ENCODE measurements around the gene EIF4E2. TPM values are rescaled to one million over a fixed set of nuclear protein-coding genes. Genes with fewer than 3 reads are reported as not detected.

Gene EIF4E2
- total and polyA plus RNA-seq, 10 donors: 29.3 to 61.1 (median 45.5) TPM

DNA sequence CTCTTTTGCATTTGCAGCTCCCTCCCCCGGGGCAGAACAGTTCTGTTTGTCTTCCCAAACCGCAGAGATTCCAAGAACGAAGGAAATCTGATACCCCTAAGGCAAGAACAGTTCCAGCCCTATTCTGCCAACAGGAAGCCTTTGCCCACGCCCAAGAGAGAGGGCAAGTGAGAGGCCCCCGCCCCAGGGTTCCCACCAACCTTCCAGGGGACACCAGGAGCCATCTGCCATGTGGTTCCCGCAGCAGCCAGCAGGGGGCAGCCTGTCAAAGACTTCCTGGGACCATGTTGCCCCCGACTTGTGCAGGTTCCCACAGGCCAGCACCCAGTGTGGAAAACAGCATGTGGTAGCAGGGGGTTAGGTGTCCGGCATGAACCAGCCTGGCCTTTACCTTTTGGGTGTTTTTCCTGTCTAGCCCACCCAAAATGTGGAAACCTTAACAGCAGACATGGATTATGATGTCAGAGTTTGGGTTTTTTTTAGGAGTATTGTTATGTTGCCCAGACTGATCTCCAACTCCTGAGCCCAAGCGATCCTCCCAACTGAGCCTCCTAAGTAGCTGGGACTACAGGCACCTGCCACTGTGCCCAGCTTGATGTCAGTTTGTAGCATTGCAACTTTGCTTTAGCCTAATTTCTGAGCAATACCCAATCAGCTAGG, 61.2 kb downstream of the EIF4E2 start:
- no peaks in the 10 kb centered on the region for H3K9me3 ChIP-seq
- TF ChIP-seq POLR2AphosphoS5 (IDR thresholded peaks at IDR 0.05) (peak in 1 of 3 donors; percentile 35), CTCF (IDR thresholded peaks at IDR 0.05 in 8 of 11, conservative IDR thresholded peaks at IDR 0.05 in 3 of 11) (peak; percentile 42 to 88 (median 81)), POLR2A (IDR thresholded peaks at IDR 0.05) (no peak)
- H3K4me1 ChIP-seq: peaks cover 0 to 5% (median 0%) of the 10 kb centered on the region in 6 donors
- DNase-seq: peak; percentile 88
- no peaks in the 10 kb centered on the region for H3K36me3 ChIP-seq
- H3K27me3 ChIP-seq (replicated peaks in 1 of 7): no peaks in the 10 kb centered on the region
- WGBS, 5 donors: 43 to 55% (median 47%) methylated on average over 6 to 9 of the region's 9 CpGs
- no peak overlapping the region for H3K4me3 ChIP-seq
- intact Hi-C loops (cut with DNase I; ENCODE audit: low total_unique reads): loop anchor here (5.0 kb wide), 1 partner anchor 51 kb away; no protein-coding TSS in a partner anchor
- no peak overlapping the region for H3K27ac ChIP-seq

GRCh38 chr2:232613538-232614134, 63.1 kb downstream of the EIF4E2 start:
- TF ChIP-seq CTCF (IDR thresholded peaks at IDR 0.05 in 8 of 11, conservative IDR thresholded peaks at IDR 0.05 in 3 of 11) (no peak), POLR2AphosphoS5 (IDR thresholded peaks at IDR 0.05) (no peak), POLR2A (IDR thresholded peaks at IDR 0.05) (no peak)
- DNase-seq: no peak
- intact Hi-C loops (cut with DNase I; ENCODE audit: low total_unique reads): loop anchor here (5.0 kb wide), 1 partner anchor 49 kb away; no protein-coding TSS in a partner anchor
- WGBS, 5 donors: 58 to 88% (median 77%) methylated on average over 3 of the region's 3 CpGs
- Histone ChIP-seq H3K4me3 (no peak overlapping the region), H3K9me3 (no peaks in the 10 kb centered on the region), H3K27ac (no peak overlapping the region), H3K4me1 (peaks cover 0 to 5% (median 0%) of the 10 kb centered on the region in 6 donors), H3K36me3 (no peaks in the 10 kb centered on the region), H3K27me3 (replicated peaks in 1 of 7) (no peaks in the 10 kb centered on the region)

- no peak overlapping the region for H3K4me3 ChIP-seq
- no peak overlapping the region for H3K27ac ChIP-seq
- no peaks in the 10 kb centered on the region for H3K9me3 ChIP-seq
- no peaks in the 10 kb centered on the region for H3K36me3 ChIP-seq
- H3K27me3 ChIP-seq (replicated peaks in 1 of 7): no peaks in the 10 kb centered on the region
- intact Hi-C loops (cut with DNase I; ENCODE audit: low total_unique reads): no loop called here
- peaks cover 0 to 5% (median 0%) of the 10 kb centered on the region in 6 donors for H3K4me1 ChIP-seq
- TF ChIP-seq POLR2AphosphoS5 (IDR thresholded peaks at IDR 0.05): no peak
- TF ChIP-seq POLR2A (IDR thresholded peaks at IDR 0.05): no peak
- TF ChIP-seq CTCF (IDR thresholded peaks at IDR 0.05 in 8 of 11, conservative IDR thresholded peaks at IDR 0.05 in 3 of 11): no peak
- WGBS, 5 donors: 77 to 88% (median 80%) methylated on average over 7 to 8 of the region's 8 CpGs
- DNase-seq: no peak
Measured at GRCh38 chr2:232615339-232615738, 64.8 kb downstream of the EIF4E2 start.

Other genes with a start within 250 kb of the EIF4E2 start
- not detected for gene ALPP, start 171.9 kb upstream of the EIF4E2 start, total RNA-seq
- gene ALPP, start 171.9 kb upstream of the EIF4E2 start, polyA plus RNA-seq: not detected
- gene ALPG, start 143.8 kb upstream of the EIF4E2 start, total RNA-seq: not detected
- gene ALPG, start 143.8 kb upstream of the EIF4E2 start, polyA plus RNA-seq: not detected
- gene ALPI, start 94.5 kb upstream of the EIF4E2 start, total RNA-seq: not detected
- gene ALPI, start 94.5 kb upstream of the EIF4E2 start, polyA plus RNA-seq: not detected
- gene ECEL1, start 62.9 kb upstream of the EIF4E2 start, total RNA-seq: 10 to 100 TPM in 2 of 7 donors, under 1 TPM in 3, not detected in 2; 0.17 to 23.1 (median 0.34) TPM
- 1 to 10 TPM in 1 of 3 donors, under 1 TPM in 2; 0.10 to 1.6 (median 0.30) TPM for gene ECEL1, start 62.9 kb upstream of the EIF4E2 start, polyA plus RNA-seq
- under 1 TPM in 1 of 7 donors, not detected in 6; 0.13 TPM for gene PRSS56, start 30.3 kb upstream of the EIF4E2 start, total RNA-seq
- gene PRSS56, start 30.3 kb upstream of the EIF4E2 start, polyA plus RNA-seq: under 1 TPM in 1 of 3 donors, not detected in 2; 0.04 TPM
- under 1 TPM in 1 of 7 donors, not detected in 6; 0.32 TPM for gene CHRND, start 24.5 kb upstream of the EIF4E2 start, total RNA-seq
- gene CHRND, start 24.5 kb upstream of the EIF4E2 start, polyA plus RNA-seq: not detected
- not detected for gene CHRNG, start 11.0 kb upstream of the EIF4E2 start, total RNA-seq
- gene CHRNG, start 11.0 kb upstream of the EIF4E2 start, polyA plus RNA-seq: under 1 TPM in 1 of 3 donors, not detected in 2; 0.06 TPM
- 10 to 100 TPM in 3 of 7 donors, 1 to 10 TPM in 4; 5.1 to 13.5 (median 9.9) TPM for gene TIGD1, start 132 bp upstream of the EIF4E2 start, total RNA-seq
- 1 to 10 TPM; 4.4 to 8.3 (median 6.0) TPM for gene TIGD1, start 132 bp upstream of the EIF4E2 start, polyA plus RNA-seq
- gene EFHD1, start 82.9 kb downstream of the EIF4E2 start, total RNA-seq: 10 to 100 TPM; 19.8 to 96.2 (median 46.6) TPM
- 10 to 100 TPM; 13.6 to 50.5 (median 19.2) TPM for gene EFHD1, start 82.9 kb downstream of the EIF4E2 start, polyA plus RNA-seq
- 100 to 1,000 TPM in 3 of 7 donors, 10 to 100 TPM in 4; 73.0 to 116 (median 100.0) TPM for gene GIGYF2, start 146.6 kb downstream of the EIF4E2 start, total RNA-seq
- gene GIGYF2, start 146.6 kb downstream of the EIF4E2 start, polyA plus RNA-seq: 10 to 100 TPM in 1 of 3 donors, 1 to 10 TPM in 2; 7.3 to 18.5 (median 9.2) TPM
- not detected for gene KCNJ13, start 225.9 kb downstream of the EIF4E2 start, total RNA-seq
- gene KCNJ13, start 225.9 kb downstream of the EIF4E2 start, polyA plus RNA-seq: under 1 TPM in 1 of 3 donors, not detected in 2; 0.08 TPM

Measured in spleen (tissue), 11 donors.